ACC112 (cell line): ENCODE data around the gene FXYD7.

Experiments used
- H2AFZ ChIP-seq: fragments of 200-600 bp; sonication (generic); one replicate; pipeline ENCODE4 v1.6.0; 2017; ENCODE audit warnings: antibody characterized with exemption, low read length; ENCODE audit not compliant: unreplicated experiment
- H3K27ac ChIP-seq: fragments of 200-600 bp; sonication (generic); 2 replicates; pipeline ENCODE4 v1.5.1; 2014; ENCODE audit warnings: low read depth, mild to moderate bottlenecking, antibody characterized with exemption, low read length, moderate library complexity
- H3K27me3 ChIP-seq: fragments of 200-600 bp; sonication (generic); 2 replicates; pipeline ENCODE4 v1.6.1; 2014; ENCODE audit warnings: mild to moderate bottlenecking, antibody characterized with exemption, low read length, moderate library complexity, mixed read lengths; ENCODE audit not compliant: insufficient read depth
- H3K36me3 ChIP-seq: fragments of 200-600 bp; sonication (generic); 2 replicates; pipeline ENCODE4 v1.6.1; 2016; ENCODE audit warnings: mild to moderate bottlenecking, antibody characterized with exemption, low read length, moderate library complexity, mixed read lengths; ENCODE audit not compliant: insufficient read depth
- H3K4me1 ChIP-seq: fragments of 200-600 bp; sonication (generic); one replicate; pipeline ENCODE4 v1.6.1; 2016; ENCODE audit warnings: low read length, mixed read lengths; ENCODE audit not compliant: insufficient read depth, unreplicated experiment, control insufficient read depth
- H3K4me3 ChIP-seq: fragments of 200-600 bp; sonication (generic); 2 replicates; pipeline ENCODE4 v1.5.1; 2014; ENCODE audit warnings: mild to moderate bottlenecking, low read depth, low read length
- H3K79me2 ChIP-seq: fragments of 200-600 bp; sonication (generic); one replicate; pipeline ENCODE4 v1.6.0; 2016; ENCODE audit warnings: low read length; ENCODE audit not compliant: control insufficient read depth, unreplicated experiment, insufficient read depth

FXYD7 gene, protein sequence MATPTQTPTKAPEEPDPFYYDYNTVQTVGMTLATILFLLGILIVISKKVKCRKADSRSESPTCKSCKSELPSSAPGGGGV

DNA sequence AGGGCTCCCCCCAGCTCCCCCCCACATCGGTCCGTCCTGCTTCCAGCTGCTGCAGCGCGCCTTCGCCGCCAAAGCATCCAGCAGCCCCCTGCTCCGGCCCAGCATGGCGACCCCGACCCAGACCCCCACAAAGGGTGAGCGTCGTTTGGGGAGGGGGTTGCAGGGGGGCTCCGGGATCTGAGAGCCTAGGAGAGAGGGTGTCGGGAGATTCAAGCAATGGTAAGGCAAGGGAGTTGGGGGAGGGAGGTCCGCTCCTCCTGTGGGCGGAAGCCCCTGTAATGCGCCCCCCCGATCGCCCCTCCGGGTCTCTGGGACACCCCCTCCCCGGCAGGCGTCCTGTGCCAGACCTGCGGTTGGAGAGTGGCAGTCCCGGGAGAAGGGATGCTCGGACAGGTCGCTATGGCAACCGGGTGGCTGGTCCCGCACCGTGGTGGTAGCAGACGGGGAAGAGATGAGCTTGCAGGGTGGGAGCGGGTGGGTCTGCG, at the start of gene FXYD7:
Gene FXYD7, plus strand, starts transcription at position 25 of the 485 bp plus-strand sequence. Its CDS starts 79 bp downstream, at position 104.
- H3K27me3 ChIP-seq, result no peaks in the 10 kb centered on the region
- no peak within 1 kb of the TSS for H3K27ac ChIP-seq
- H3K4me3 ChIP-seq, result no peak within 1 kb of the TSS
- H2AFZ ChIP-seq, result no peak within 1 kb of the TSS
- no peaks in the 10 kb centered on the region for H3K36me3 ChIP-seq
- H3K4me1 ChIP-seq, result peaks cover 3% of the 10 kb centered on the region
- H3K79me2 ChIP-seq, result no peaks in the 10 kb centered on the region

DNA sequence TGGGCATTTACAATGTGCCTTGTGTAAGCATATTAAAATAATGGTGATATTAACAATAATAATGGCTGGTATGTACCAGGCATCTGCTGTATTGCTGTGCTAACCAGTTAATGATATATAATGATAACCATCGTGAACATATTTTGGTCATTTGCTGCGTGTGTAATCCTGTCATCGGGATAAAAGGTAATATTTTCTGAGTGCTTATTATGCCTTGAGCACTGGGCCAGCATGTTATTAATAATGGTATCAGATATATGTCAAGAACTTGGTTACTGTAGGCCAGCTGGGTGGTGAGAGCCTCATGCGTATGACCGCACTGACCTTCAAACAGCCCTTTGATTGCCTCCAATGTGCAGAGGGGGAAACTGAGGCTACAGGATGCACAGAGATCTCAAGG, 49.6 kb upstream of the FXYD7 start:
- Histone ChIP-seq H3K27ac (no peak overlapping the region), H3K36me3 (no peaks in the 10 kb centered on the region), H3K79me2 (no peaks in the 10 kb centered on the region), H2AFZ (no peak overlapping the region), H3K4me3 (no peak overlapping the region), H3K4me1 (no peaks in the 10 kb centered on the region), H3K27me3 (no peaks in the 10 kb centered on the region)

GRCh38 chr19:35093941-35094647, 49.0 kb upstream of the FXYD7 start:
- H3K79me2 ChIP-seq, result no peaks in the 10 kb centered on the region
- H3K4me1 ChIP-seq, result no peaks in the 10 kb centered on the region
- H3K27ac ChIP-seq, result no peak overlapping the region
- no peaks in the 10 kb centered on the region for H3K27me3 ChIP-seq
- no peaks in the 10 kb centered on the region for H3K36me3 ChIP-seq
- H3K4me3 ChIP-seq, result no peak overlapping the region
- H2AFZ ChIP-seq, result no peak overlapping the region

GRCh38 chr19:35094656-35095055, 48.4 kb upstream of the FXYD7 start:
- Histone ChIP-seq H2AFZ (no peak overlapping the region), H3K4me1 (no peaks in the 10 kb centered on the region), H3K4me3 (no peak overlapping the region), H3K27me3 (no peaks in the 10 kb centered on the region), H3K36me3 (no peaks in the 10 kb centered on the region), H3K79me2 (no peaks in the 10 kb centered on the region), H3K27ac (no peak overlapping the region)

- H3K4me1 ChIP-seq, result no peaks in the 10 kb centered on the region
- H3K36me3 ChIP-seq, result no peaks in the 10 kb centered on the region
- H3K27ac ChIP-seq, result no peak overlapping the region
- no peak overlapping the region for H3K4me3 ChIP-seq
- H2AFZ ChIP-seq, result no peak overlapping the region
- no peaks in the 10 kb centered on the region for H3K27me3 ChIP-seq
- no peaks in the 10 kb centered on the region for H3K79me2 ChIP-seq
Measured at GRCh38 chr19:35095667-35096368, 47.2 kb upstream of the FXYD7 start.

DNA sequence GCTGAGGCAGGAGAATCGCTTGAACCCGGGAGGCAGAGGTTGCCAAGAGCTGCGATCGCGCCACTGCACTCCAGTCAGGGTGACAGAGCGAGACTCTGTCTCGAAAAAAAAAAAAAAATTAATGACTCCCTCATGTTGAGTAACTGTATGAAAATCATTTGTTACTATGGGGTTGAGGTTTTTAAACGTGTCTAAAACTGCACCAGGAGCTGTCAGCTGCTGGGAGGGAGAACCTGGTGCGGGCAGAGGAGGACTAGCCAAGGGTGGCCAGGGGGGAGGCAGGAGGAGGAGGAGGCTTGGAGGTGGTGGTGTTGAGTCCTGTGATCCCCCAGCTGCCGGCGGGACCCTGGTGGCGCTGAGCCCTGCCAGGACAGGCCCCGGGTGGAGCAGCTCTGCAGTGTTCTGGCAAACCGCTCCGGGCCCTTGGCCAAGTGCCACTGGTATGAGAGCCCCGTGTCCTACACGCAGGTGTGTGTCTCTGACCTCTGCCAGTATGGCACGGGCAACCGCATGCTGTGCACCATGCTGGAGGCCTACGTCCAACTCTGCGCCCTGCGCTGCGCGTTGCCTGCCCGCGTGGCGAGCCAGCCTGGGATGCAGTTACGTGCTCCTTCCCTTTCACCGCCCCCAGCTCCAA, 44.5 kb upstream of the FXYD7 start:
- H2AFZ ChIP-seq, result no peak overlapping the region

GRCh38 chr19:35099155-35099896, 43.7 kb upstream of the FXYD7 start:
- H2AFZ ChIP-seq, result no peak overlapping the region
- H3K79me2 ChIP-seq, result no peaks in the 10 kb centered on the region
- no peaks in the 10 kb centered on the region for H3K27me3 ChIP-seq
- H3K4me1 ChIP-seq, result no peaks in the 10 kb centered on the region
- no peak overlapping the region for H3K4me3 ChIP-seq
- H3K36me3 ChIP-seq, result no peaks in the 10 kb centered on the region
- H3K27ac ChIP-seq, result no peak overlapping the region

More for the DNA sequence above, 44.5 kb upstream of the FXYD7 start:
- H3K27me3 ChIP-seq, result no peaks in the 10 kb centered on the region
- H3K79me2 ChIP-seq, result no peaks in the 10 kb centered on the region
- no peaks in the 10 kb centered on the region for H3K4me1 ChIP-seq
- no peak overlapping the region for H3K4me3 ChIP-seq
- no peaks in the 10 kb centered on the region for H3K36me3 ChIP-seq
- no peak overlapping the region for H3K27ac ChIP-seq

DNA sequence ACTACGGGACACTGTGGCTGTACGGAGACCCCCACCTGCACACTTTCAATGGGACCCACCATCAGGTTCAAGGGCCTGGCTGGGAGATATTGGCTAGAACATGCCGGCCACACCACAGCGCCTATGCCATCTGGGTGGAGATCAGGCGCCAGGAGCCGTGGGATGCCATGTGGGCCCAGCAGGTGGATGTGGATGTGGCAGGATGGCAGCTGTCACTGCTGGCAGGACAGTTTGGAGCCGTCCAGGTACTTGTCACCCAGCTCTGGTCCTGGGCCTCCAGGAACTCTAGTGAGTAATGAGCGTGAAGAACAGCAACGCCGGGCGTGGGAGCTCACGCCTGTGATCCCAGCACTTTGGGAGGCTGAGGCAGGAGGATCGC, 43.2 kb upstream of the FXYD7 start:
- Histone ChIP-seq H3K4me3 (no peak overlapping the region), H2AFZ (no peak overlapping the region), H3K36me3 (no peaks in the 10 kb centered on the region), H3K79me2 (no peaks in the 10 kb centered on the region), H3K27ac (no peak overlapping the region), H3K4me1 (no peaks in the 10 kb centered on the region), H3K27me3 (no peaks in the 10 kb centered on the region)

DNA sequence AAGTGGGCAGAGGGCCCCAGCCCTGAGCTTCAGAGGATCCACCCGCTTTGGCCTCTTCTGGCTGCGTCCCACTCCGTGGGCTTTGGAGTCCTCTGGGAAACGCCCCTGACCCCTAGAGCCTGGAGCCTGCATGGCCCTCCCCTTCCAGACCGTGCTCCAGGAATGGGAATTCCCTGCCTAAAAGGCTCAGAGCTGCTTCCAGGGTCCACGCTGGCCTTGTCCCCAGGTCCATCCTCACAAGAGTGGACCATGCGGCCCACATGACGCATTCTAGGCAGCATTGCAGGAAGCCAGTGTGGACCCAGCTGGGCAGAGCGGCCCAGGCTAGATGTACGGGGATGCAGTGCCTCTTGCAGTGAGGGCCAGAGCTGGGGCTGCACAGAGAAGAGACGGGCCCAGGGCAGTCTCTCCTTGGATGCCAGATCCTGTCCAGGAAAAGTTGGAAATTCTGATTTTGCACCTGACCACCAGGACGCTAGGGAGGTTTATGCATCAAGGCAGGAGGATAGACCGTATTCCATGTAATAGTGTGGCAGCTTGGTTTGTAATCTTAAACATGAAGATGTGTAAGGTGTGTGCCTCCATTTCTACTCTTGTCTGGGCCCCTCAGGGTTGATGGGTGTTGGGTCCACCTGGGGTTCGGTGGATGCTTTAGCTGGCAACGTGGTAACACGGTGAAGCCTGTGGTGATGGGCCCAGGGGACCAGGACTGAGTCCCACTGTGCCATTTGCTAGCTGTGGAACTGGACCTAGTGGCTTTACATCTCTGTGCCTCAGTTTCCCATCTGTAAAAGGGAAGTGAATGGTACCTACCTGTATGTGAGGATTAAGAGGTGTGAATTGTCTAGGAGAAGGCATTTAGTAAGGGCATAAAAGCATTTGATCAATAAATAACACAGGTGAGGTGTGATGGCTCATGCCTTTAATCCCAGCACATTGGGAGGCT, 42.2 kb upstream of the FXYD7 start:
- Histone ChIP-seq H3K27ac (no peak overlapping the region), H3K4me3 (no peak overlapping the region), H2AFZ (no peak overlapping the region), H3K79me2 (no peaks in the 10 kb centered on the region), H3K27me3 (no peaks in the 10 kb centered on the region), H3K4me1 (no peaks in the 10 kb centered on the region), H3K36me3 (no peaks in the 10 kb centered on the region)
